ENCODE measurements around the gene TTLL11.
A peak's percentile ranks its signal among the peaks of the same experiment; 100 is the strongest.

The TTLL11 gene

DNA sequence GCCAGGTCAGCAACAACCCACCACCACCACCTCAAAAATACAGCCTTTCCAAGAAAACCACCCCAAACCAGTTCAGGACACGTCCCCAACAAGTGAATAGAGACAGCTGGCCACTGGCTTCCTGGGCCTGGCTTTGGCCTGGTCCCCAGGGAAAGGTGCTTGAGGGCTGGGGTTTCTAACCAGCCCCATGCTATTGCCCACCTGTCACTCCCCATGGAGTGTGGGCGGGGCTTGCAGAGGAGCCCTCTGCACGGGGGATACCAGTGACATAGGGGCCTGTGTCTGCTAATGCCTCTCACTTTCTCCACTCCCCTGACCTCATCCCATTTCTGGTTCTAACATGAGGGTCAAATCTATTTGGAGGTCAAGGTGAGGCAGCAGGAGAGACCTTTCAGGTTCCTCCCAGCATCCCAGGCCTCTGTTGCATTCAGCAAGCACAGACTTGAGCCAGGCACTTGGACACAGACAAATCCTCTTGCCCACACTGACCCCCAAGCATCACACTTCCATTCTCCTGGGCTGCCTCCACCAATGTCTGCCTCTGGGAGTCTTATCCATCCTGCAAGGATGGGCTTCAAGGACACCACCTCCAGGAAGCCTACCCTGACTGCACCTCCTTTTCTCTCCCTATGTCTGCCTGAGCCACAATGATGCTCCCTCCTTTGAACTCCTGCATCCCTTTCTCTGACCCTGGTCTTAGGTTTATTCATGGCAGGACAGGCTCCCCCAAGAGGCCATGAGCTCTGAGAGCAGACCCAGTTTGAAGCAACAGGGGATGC is 16.1 kb upstream of the TTLL11 start:
- no peak for DNase-seq (ENCODE audit: low read depth, low spot score)

- DNase-seq (ENCODE audit: low read depth, low spot score) = no peak
Observed at GRCh38 chr9:122107291-122107805, 14.2 kb upstream of the TTLL11 start.

GRCh38 chr9:122106576-122106975 is 13.5 kb upstream of the TTLL11 start:
- no peak for DNase-seq (ENCODE audit: low read depth, low spot score)

- DNase-seq (ENCODE audit: low read depth, low spot score) = no peak
Observed at GRCh38 chr9:122103985-122104384, 10.9 kb upstream of the TTLL11 start.

GRCh38 chr9:122102156-122102555 is 9.0 kb upstream of the TTLL11 start:
- DNase-seq (ENCODE audit: low read depth, low spot score) = no peak

DNA sequence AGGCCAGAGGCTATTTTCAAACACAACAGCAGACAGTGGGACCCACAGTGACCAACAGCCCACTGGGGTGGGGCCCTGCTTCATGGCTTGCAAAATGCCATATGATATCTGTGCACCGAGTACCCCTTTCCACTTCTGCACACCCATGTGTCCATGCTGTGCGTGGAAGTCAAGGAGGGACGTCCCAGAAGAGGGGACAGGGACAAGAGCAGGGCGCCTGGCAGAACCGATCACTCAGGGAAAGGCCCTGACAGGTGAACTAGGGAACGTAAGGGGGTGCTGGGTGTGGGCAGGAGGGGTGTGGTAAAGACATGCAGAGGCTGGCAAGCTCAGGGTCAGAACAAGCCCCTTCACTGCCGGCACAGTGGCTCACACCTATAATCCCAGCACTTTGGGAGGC is 7.6 kb upstream of the TTLL11 start:
- DNase-seq (ENCODE audit: low read depth, low spot score) = no peak

DNA sequence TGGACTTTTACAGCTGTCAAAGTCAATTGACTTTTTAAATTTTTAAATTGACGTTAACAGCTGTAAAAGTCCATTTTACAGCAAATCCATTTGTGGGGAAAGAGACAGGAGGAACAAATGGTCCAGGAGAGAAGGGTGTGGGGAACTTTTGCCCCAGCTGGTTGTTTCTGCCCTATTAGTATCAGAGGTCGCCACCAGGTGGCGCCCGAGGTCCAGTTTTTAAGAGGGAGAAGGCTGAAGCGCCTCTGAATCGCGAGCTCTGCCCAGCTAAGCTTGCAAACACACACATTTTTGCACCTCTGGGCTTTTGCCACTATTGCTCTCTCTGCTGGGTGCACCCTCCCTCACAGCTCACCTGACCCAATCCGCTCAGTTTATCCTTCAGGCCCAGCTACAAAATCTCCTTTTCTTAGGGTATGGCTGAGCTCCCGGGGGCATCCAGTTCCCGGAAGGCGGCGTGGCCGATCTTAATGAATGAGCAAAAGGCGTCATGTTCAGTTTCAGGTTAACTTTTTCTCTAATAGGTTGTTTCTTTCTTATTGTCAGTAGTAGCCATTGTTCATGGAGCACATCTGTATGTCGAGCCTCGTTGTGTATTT is 6.3 kb upstream of the TTLL11 start:
- DNase-seq (ENCODE audit: low read depth, low spot score) = peak; percentile 46

- DNase-seq (ENCODE audit: low read depth, low spot score) = no peak
Observed at GRCh38 chr9:122097679-122098315, 4.7 kb upstream of the TTLL11 start.

GRCh38 chr9:122096620-122097415 is 3.7 kb upstream of the TTLL11 start:
- DNase-seq (ENCODE audit: low read depth, low spot score) = no peak

DNA sequence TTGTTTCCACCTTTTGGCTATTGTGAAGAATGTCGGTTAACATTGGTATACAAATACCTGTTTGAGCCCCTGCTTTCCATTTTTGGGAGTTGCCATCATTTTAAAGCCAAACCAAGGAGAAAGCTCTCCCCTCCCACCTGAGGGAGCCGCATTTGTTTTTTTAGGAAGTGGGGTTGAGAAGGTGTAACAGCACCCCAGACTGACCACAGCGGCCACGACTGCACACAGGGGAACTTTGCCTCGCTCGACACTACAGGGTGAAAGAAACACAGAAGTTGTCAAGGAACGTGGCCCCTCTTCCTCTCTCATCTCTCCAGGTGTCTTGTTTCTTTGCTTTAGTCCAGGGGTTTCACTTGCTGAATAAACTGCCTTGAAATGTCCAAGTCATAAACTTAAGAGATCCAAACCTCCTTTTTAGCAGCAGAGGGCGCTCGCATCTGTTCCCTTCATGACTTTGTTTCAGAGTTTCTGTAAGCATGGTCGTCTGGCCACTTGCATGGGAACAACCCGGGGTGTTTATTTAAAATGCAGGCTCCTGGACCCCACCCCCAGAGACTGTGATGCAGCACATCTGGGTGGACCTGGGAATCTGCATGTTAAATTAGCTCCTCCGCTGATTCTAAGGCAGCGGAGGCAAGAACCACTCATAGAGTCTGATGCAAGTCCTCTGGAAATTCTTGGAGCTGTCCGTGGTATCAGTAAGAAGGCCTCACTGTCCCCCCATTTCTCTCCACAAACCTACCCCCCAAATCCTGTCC is 2.1 kb upstream of the TTLL11 start:
- DNase-seq (ENCODE audit: low read depth, low spot score) = peak; percentile 50

GRCh38 chr9:122091682-122092592 is 1.2 kb downstream of the TTLL11 start:
- no peak for DNase-seq (ENCODE audit: low read depth, low spot score)

DNA sequence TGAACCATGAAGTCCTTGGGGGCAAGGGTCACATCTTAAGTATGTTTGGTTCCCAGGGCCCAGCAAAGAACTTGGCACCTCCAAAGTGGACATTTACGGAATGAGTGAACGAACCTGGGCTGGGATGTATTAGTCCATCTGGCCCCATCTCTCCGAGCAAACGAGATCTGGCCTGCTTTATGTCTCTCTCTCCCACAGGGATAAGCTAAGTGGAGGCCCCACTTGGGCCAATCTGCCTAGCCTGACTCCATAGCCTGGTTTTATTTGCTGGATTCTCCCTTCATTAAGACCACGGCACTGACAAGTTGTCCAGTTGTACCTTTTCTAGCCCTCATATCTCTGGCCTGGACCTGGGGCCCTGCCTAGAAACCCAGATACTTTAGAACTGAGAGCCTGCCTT is 2.1 kb downstream of the TTLL11 start:
- DNase-seq (ENCODE audit: low read depth, low spot score) = no peak

DNA sequence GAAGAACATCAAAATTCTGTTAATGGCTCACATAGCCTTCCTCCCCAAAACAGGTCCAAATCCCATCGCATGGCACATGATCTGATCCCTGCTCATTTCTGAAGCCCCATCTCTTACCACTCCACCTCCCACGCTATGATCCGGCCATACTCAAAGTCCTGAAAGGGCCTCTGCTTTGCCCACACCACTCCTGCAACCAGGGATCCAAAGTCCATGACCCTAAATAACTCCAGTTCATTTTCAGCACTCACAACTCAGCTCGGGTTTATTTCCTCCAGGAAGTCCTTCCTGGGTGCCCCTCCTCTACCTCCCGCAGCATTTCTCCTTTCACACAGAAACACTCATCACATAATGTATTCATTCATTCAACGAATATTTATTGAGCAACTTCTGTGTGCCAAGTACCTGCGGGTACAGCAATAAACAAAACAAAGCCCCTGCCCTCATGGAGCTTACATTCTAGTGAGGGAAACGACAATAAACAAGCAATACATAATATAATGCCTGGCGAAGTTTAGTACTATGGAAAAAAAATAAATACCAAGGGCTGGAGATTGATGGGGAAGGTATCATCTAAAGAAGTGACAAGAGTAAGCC is 2.7 kb downstream of the TTLL11 start:
- DNase-seq (ENCODE audit: low read depth, low spot score) = no peak

GRCh38 chr9:122088880-122089706 is 4.0 kb downstream of the TTLL11 start:
- DNase-seq (ENCODE audit: low read depth, low spot score) = no peak

DNA sequence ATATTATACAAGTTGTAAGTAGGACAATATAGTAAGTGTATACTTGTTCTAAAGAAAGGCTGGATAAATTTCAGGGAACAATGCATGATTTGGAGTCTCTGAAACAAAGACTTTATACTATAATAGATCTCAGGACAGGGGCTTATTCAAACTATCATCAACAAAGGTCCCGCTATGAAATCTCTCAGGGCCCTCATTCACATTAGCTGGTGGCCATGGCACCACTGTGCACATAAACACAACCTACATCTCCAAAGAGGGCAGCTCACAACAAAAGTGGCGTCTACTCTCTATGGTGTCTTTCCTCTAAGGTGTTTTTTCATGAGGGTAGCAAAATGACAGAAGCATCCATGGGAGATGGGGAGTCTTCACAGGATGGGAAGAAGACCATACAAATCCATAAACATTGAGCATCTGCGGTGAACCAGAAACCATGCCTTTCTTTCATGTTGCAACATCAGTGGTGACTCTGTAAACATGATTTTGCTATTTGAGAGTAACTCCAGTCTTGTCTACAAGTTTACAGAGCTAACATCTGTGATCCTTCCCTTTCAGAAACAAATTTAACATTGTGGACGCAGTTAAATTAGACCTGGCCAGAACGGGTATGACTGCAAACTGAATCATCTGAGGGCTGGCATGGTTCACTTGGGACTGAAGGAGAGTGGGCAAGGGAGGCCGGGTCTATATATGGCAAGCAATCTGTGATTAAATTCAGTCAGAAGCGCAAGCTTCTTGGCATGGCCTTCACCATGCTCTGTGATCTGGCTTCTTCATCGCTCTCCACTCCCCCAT is 5.5 kb downstream of the TTLL11 start:
- no peak for DNase-seq (ENCODE audit: low read depth, low spot score)

DNA sequence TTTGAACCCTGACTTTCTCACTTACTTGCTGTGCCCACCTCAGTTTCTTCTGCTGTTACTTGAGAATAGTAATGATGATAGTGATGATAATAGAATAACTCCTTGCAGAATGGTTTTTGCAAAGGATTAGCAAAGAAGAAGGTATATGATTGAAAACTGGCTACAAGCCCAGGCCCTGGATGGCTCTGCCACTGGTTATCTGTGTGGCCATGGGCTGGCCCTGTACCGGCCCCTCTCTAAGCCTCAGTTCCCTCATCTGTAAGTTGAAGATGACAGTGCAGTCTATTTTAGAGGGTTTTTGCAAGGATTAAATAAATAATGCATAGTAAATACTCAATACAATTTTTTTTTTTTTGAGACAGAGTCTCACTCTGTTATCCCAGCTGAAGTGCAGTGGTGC is 6.2 kb downstream of the TTLL11 start:
- DNase-seq (ENCODE audit: low read depth, low spot score) = no peak

- no peak for DNase-seq (ENCODE audit: low read depth, low spot score)
Observed at GRCh38 chr9:122085260-122085659, 7.8 kb downstream of the TTLL11 start.
